Measurements from ENCODE around the gene SLC9A7. TPM values are rescaled to one million over a fixed set of nuclear protein-coding genes. Genes with fewer than 3 reads are reported as not detected.

Gene SLC9A7
- total and polyA plus RNA-seq, 2 experiments from 2014 or later, result 2.5 to 15.4 TPM

DNA sequence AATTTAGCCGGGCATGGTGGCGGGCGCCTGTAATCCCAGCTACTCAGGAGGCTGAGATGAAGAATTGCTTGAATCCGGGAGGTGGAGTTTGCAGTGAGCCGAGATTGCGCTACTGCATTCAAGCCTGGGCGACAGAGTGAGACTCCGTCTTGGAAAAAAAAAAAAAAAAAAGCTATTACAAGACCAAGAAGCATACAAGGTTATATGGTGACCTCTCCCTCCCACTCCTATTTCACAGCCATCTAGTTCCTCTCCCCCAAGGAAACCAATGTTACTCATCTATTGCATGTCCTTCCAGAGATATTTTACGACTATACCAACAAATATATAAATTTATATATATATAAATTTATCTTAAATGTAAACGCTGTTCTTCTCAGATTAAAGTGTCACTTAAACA, 3.2 kb downstream of the SLC9A7 start:
- Mint-ChIP-seq H3K27ac (no peak overlapping the region), H3K4me1 (peaks cover 39% of the 10 kb centered on the region), H3K9me3 (no peaks in the 10 kb centered on the region; the same call in 2 of the 3 replicates), H3K36me3 (ENCODE audit: low read depth) (no peaks in the 10 kb centered on the region; the same call in 2 of the 3 replicates), H3K27me3 (ENCODE audit: insufficient read depth, low read depth, poor library complexity) (peaks cover 4% of the 10 kb centered on the region), H3K4me3 (no peak overlapping the region)
- H3K79me2 ChIP-seq (replicated peaks; ENCODE audit: insufficient read depth), result peaks cover 53% of the 10 kb centered on the region
- TF ChIP-seq, protein P1, sequence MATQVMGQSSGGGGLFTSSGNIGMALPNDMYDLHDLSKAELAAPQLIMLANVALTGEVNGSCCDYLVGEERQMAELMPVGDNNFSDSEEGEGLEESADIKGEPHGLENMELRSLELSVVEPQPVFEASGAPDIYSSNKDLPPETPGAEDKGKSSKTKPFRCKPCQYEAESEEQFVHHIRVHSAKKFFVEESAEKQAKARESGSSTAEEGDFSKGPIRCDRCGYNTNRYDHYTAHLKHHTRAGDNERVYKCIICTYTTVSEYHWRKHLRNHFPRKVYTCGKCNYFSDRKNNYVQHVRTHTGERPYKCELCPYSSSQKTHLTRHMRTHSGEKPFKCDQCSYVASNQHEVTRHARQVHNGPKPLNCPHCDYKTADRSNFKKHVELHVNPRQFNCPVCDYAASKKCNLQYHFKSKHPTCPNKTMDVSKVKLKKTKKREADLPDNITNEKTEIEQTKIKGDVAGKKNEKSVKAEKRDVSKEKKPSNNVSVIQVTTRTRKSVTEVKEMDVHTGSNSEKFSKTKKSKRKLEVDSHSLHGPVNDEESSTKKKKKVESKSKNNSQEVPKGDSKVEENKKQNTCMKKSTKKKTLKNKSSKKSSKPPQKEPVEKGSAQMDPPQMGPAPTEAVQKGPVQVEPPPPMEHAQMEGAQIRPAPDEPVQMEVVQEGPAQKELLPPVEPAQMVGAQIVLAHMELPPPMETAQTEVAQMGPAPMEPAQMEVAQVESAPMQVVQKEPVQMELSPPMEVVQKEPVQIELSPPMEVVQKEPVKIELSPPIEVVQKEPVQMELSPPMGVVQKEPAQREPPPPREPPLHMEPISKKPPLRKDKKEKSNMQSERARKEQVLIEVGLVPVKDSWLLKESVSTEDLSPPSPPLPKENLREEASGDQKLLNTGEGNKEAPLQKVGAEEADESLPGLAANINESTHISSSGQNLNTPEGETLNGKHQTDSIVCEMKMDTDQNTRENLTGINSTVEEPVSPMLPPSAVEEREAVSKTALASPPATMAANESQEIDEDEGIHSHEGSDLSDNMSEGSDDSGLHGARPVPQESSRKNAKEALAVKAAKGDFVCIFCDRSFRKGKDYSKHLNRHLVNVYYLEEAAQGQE (IDR thresholded peaks at IDR 0.05; ENCODE audit: unreplicated experiment), result no peak
- peaks cover 13% of the 10 kb centered on the region for H3K4me1 ChIP-seq (ENCODE audit: insufficient read depth)
- no peaks in the 10 kb centered on the region; the same call in 1 of the 2 replicates for H4K20me1 ChIP-seq (replicated peaks; ENCODE audit: insufficient read depth)
- H3K4me3 ChIP-seq, result no peak overlapping the region
- H3K9me2 ChIP-seq (ENCODE audit: insufficient read depth), result no peaks in the 10 kb centered on the region
- H3K36me3 ChIP-seq (ENCODE audit: insufficient read depth), result no peaks in the 10 kb centered on the region
- DNase-seq (ENCODE audit: low spot score) (no peak), ATAC-seq (no peak)
- no peak overlapping the region for H3K4me2 ChIP-seq
- no peaks in the 10 kb centered on the region for H3F3A ChIP-seq (replicated peaks; ENCODE audit: low read depth)
- no peak overlapping the region for H2AFZ ChIP-seq
- no peaks in the 10 kb centered on the region for H3K27me3 ChIP-seq (ENCODE audit: insufficient read depth)
- no peak overlapping the region for H3K27ac ChIP-seq (ENCODE audit: low read depth)

DNA sequence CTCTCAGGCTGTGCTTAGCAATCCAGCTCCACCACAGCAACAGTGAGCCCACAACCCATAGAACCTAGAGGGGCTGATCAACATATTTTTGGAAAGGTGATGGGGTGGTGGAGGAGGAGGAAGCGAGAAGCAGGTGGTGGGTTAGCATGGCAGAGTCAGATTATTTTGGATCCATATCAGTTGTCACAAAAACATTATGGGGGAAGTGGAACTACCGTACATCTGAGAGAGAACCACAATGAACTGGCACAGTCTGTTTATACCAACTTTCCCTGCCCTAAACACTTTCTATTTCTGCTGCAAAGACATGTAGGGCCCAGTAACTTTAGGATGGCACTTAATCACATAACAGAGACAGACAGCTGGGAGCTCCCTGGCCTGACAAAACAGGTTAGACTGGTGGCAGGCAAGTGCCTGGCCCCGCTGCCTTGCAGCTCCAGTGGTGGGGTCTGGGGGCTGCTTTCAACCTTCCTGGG, 4.3 kb downstream of the SLC9A7 start:
- H3K79me2 ChIP-seq (replicated peaks; ENCODE audit: insufficient read depth), result peaks cover 53% of the 10 kb centered on the region
- H3K27me3 Mint-ChIP-seq (ENCODE audit: insufficient read depth, low read depth, poor library complexity), result peaks cover 2% of the 10 kb centered on the region
- H4K20me1 ChIP-seq (replicated peaks; ENCODE audit: insufficient read depth), result no peaks in the 10 kb centered on the region; the same call in 1 of the 2 replicates
- no peaks in the 10 kb centered on the region for H3K27me3 ChIP-seq (ENCODE audit: insufficient read depth)
- no peaks in the 10 kb centered on the region; the same call in 2 of the 3 replicates for H3K9me3 Mint-ChIP-seq
- no peaks in the 10 kb centered on the region; the same call in 2 of the 3 replicates for H3K36me3 Mint-ChIP-seq (ENCODE audit: low read depth)
- no peak overlapping the region for H3K4me3 ChIP-seq
- H3K4me2 ChIP-seq, result peak overlapping the region; percentile 55; the same call in 1 of the 2 replicates
- H2AFZ ChIP-seq, result no peak overlapping the region
- H3K9me2 ChIP-seq (ENCODE audit: insufficient read depth), result no peaks in the 10 kb centered on the region
- H3K4me1 Mint-ChIP-seq, result peaks cover 32% of the 10 kb centered on the region
- H3F3A ChIP-seq (replicated peaks; ENCODE audit: low read depth), result no peaks in the 10 kb centered on the region
- DNase-seq (ENCODE audit: low spot score) (peak; percentile 6), ATAC-seq (peak; percentile 9; the same call in 2 of the 3 replicates)
- no peak overlapping the region for H3K27ac ChIP-seq (ENCODE audit: low read depth)
- no peaks in the 10 kb centered on the region for H3K36me3 ChIP-seq (ENCODE audit: insufficient read depth)
- peak overlapping the region; percentile 73; the same call in 1 of the 2 replicates for H3K27ac Mint-ChIP-seq
- peak overlapping the region; percentile 27; the same call in 1 of the 3 replicates for H3K4me3 Mint-ChIP-seq
- H3K4me1 ChIP-seq (ENCODE audit: insufficient read depth), result peaks cover 6% of the 10 kb centered on the region
- TF ChIP-seq POLR2AphosphoS5 (IDR thresholded peaks at IDR 0.05; ENCODE audit: low read depth) (no peak), JUNB (IDR thresholded peaks at IDR 0.05; ENCODE audit: unreplicated experiment) (no peak), STAT1 (IDR thresholded peaks at IDR 0.05; ENCODE audit: unreplicated experiment) (no peak), EZH2phosphoT487 (IDR thresholded peaks at IDR 0.05; ENCODE audit: unreplicated experiment) (no peak), CTCF (conservative IDR thresholded peaks at IDR 0.05; ENCODE audit: low read depth in 2 of 2) (no peak), ZNF331 (CRISPR knock-in tag; IDR thresholded peaks at IDR 0.05; ENCODE audit: low read depth) (no peak), ZNF114 (CRISPR knock-in tag; IDR thresholded peaks at IDR 0.05) (no peak), CREB1 (CRISPR knock-in tag; IDR thresholded peaks at IDR 0.05; ENCODE audit: low read depth) (no peak), EZH2 (IDR thresholded peaks at IDR 0.05; ENCODE audit: low read depth, unreplicated experiment) (no peak)
- TF ChIP-seq, protein P1 (IDR thresholded peaks at IDR 0.05; ENCODE audit: unreplicated experiment), result no peak

Data from GM23338 (cell line).